Astrocyte of the hippocampus (primary cell): ENCODE data around the gene TTC21A.
A peak's percentile ranks its signal among the peaks of the same experiment; 100 is the strongest.

Experiments
- DNase-seq: peaks from one replicate; pipeline ENCODE4 v3.0.0; 2011; ENCODE audit warnings: low read depth, low spot score

TTC21A gene

GRCh38 chr3:39177708-39178332 lies 70.3 kb downstream of the TTC21A start:
- DNase-seq: peak; percentile 95

DNA sequence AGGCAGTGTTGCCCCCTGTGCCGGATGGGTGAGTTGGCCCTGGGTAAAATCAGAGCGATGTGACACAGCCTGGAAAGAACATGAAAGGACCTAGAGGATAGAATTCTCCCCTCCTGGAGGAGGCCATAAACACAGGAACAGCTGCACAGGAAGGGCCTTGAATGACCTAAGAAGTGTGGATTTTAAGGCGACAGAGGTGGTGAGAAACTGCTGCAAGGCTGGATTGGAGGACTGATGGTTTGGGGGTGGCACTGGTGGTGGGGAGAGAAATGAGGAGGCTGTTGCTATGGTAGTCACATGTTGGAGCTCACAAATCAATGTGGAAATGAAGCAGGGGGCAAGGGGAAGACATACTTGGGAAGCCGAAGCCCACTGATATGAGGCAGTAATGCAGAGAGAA lies 71.1 kb downstream of the TTC21A start:
- DNase-seq: no peak

DNA sequence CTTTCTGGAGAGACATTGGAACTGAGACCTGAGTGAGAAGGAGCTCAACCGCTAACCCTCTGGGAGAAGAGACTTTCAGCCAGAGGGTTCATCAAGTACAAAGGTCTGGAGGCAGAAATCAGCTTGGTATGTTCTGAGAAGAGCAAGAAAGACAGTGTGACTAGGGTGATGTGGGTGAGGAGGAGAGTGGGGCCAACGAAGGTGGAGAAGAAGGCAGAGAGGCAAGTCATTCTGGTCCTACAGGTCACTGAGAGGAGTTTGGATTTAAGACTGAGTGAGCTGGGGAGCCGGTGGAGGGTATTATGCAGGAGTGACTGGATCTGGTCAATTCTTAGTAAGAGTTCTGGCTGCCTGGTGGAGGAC lies 72.7 kb downstream of the TTC21A start:
- no peak for DNase-seq

DNA sequence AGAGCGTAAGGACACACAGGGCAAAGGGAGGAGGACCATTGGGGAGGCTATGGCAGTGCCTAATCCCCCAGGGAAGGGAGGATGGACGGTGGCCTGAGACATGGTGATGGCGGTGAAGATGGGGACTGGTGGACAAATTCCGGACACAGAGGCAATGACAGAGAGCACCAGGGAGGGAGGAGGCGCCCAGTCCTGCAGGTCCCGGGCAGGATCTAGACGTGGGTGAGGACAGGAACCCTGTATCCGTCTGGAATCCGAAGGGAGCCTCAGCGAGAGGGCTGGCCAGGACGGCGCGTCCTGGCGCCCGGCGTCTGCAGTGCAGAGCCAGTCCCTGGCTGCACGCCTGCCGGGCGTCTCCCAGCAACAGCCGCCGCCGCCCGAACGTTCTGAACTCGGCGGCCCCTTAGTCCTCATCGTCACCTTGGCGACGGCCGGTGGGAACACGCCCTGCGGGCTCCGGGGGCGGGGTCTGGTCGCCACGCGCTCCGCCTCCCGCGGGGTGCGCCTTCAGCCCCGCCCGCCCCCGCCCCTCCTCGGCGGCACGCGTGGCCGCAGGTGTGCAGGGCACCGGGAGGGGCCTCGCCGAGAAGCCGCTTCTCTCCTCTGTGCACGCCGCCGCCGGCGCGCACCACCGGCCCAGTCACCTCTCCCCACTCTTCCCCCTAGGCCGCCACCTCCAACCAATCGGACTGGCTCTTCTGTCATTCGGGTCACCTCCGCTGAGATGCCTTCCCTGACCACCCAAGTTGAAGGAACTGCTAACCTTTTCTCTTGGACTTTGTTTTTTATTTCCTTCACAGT lies 73.3 kb downstream of the TTC21A start:
- DNase-seq: peak; percentile 95

- no peak for DNase-seq
Measured at GRCh38 chr3:39181408-39182335, 74.2 kb downstream of the TTC21A start.

DNA sequence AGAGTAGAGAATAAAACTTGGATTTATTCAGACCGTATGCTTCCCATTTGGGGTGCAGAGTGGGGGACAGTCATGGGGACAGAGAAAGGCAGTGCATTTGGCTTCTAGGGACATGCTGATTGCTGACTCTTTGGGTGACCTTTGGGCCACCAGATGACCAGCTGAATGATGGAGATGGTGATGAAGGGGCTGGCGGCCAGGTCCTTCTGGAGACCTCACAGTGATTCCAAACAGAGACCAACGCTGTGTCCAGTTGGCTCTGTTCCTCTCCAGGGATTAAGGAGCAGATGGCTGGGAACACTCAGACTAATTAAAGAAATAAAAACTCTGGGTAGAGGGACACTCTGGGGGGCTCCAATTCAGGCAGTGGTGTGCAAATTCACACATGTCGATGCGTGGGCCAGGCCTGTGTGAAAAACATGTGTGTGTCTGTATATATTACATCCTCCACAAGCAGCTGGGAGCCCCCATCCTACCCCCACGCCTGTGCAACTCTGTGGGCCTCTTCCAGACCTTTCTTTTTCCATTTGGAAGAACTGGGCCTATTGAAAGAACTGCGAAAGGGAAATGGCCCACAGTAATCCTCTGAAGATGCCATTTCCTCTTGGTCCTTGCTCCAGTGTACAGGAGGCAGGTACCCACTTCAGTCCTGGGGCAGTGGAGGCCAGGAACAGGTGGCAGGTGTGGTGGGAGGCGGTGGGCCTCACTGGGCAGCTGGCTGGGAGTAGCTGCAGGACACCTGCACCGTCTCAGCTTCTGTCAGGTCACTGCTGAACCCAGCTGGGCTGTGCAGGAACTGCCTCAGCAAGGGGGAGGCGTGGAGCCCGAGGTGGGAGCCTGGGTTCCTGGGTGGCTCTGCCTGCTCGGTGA lies 76.0 kb downstream of the TTC21A start:
- DNase-seq: no peak

- no peak for DNase-seq
Measured at GRCh38 chr3:39184081-39184967, 76.8 kb downstream of the TTC21A start.

GRCh38 chr3:39184968-39185285 lies 77.4 kb downstream of the TTC21A start:
- no peak for DNase-seq

DNA sequence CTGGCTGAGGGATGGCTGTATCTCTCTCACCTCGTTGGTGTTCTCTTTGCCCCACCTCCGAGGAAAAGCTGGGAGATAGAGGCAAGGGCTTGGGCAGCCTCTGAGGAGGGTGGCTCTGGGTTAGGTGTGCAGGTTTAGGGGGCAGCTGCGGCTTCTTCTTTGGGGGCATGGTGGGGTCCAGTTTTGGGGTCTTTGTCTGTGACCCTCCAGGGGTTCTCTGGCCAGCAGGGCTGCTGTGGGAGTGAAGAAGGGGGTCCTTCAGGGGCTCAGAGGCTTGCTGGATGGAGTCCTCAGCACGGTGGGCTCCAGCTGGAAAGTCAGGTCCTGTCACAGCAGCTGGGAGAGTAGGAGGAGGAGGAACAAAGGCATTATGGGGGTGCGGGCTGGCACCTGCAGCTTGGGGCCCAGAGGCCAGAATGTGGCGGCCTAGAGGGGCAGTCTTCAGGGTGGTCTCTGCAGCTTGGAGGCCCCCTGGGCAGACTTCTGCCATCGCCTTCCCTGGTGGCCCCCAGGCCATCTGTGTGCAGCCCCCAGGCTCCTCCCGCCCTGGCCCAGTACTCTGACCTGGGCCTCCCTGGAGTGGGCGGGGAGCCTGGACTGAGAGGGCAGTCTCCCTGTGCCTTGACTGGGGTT lies 78.0 kb downstream of the TTC21A start:
- no peak for DNase-seq

- DNase-seq: no peak
Measured at GRCh38 chr3:39185959-39186691, 78.6 kb downstream of the TTC21A start.

- DNase-seq: no peak
Measured at GRCh38 chr3:39186692-39187151, 79.2 kb downstream of the TTC21A start.

GRCh38 chr3:39187372-39188155 lies 80.1 kb downstream of the TTC21A start:
- DNase-seq: no peak
